ENCODE data around the gene SOX10. TPM values are rescaled to one million over a fixed set of nuclear protein-coding genes. Genes with fewer than 3 reads are reported as not detected.

The SOX10 gene
- total and polyA plus RNA-seq, 7 donors = 0.10 to 0.36 (median 0.18) TPM; not detected in 2

GRCh38 chr22:37972527-37972926 lies 11.8 kb downstream of the SOX10 start:
- no peaks in the 10 kb centered on the region for H3K4me1 ChIP-seq
- peaks cover 4 to 19% of the 10 kb centered on the region in 2 donors for H3K36me3 ChIP-seq (ENCODE audit: insufficient read depth in 1 of 2, low read depth in 1 of 2)
- no peak overlapping the region for H3K4me3 ChIP-seq
- no peaks in the 10 kb centered on the region for H3K27me3 ChIP-seq (ENCODE audit: insufficient read depth in 3 of 3, low read length in 2 of 3)
- H3K27ac ChIP-seq = no peak overlapping the region
- no peak for DNase-seq
- TF ChIP-seq, protein P1, sequence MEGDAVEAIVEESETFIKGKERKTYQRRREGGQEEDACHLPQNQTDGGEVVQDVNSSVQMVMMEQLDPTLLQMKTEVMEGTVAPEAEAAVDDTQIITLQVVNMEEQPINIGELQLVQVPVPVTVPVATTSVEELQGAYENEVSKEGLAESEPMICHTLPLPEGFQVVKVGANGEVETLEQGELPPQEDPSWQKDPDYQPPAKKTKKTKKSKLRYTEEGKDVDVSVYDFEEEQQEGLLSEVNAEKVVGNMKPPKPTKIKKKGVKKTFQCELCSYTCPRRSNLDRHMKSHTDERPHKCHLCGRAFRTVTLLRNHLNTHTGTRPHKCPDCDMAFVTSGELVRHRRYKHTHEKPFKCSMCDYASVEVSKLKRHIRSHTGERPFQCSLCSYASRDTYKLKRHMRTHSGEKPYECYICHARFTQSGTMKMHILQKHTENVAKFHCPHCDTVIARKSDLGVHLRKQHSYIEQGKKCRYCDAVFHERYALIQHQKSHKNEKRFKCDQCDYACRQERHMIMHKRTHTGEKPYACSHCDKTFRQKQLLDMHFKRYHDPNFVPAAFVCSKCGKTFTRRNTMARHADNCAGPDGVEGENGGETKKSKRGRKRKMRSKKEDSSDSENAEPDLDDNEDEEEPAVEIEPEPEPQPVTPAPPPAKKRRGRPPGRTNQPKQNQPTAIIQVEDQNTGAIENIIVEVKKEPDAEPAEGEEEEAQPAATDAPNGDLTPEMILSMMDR (IDR thresholded peaks at IDR 0.05) = no peak
- 38 to 63% (median 55%) methylated on average over 3 of the region's 3 CpGs for WGBS, 3 donors
- H3K9me3 ChIP-seq = no peaks in the 10 kb centered on the region
- no peak for ATAC-seq
- intact Hi-C loops (cut with DNase I) = no loop called here

GRCh38 chr22:37971475-37972434 lies 12.6 kb downstream of the SOX10 start:
- TF ChIP-seq, protein P1 (IDR thresholded peaks at IDR 0.05) = no peak
- Histone ChIP-seq H3K27ac (no peak overlapping the region), H3K27me3 (ENCODE audit: insufficient read depth in 3 of 3, low read length in 2 of 3) (no peaks in the 10 kb centered on the region), H3K36me3 (ENCODE audit: insufficient read depth in 1 of 2, low read depth in 1 of 2) (peaks cover 9 to 27% of the 10 kb centered on the region in 2 donors), H3K4me1 (no peaks in the 10 kb centered on the region), H3K4me3 (no peak overlapping the region), H3K9me3 (no peaks in the 10 kb centered on the region)
- no peak for DNase-seq
- no peak for ATAC-seq
- intact Hi-C loops (cut with DNase I) = no loop called here
- WGBS, 3 donors = 72 to 80% (median 78%) methylated on average over 7 of the region's 7 CpGs

GRCh38 chr22:37970864-37971263 lies 13.5 kb downstream of the SOX10 start:
- ATAC-seq = no peak
- no peak for DNase-seq
- H3K36me3 ChIP-seq (ENCODE audit: insufficient read depth in 1 of 2, low read depth in 1 of 2) = peaks cover 9 to 35% of the 10 kb centered on the region in 2 donors
- no peaks in the 10 kb centered on the region for H3K9me3 ChIP-seq
- 89 to 97% (median 96%) methylated on average over 4 of the region's 4 CpGs for WGBS, 3 donors
- H3K4me3 ChIP-seq = no peak overlapping the region
- H3K4me1 ChIP-seq = peaks cover 2% of the 10 kb centered on the region
- no peak overlapping the region for H3K27ac ChIP-seq
- H3K27me3 ChIP-seq (ENCODE audit: insufficient read depth in 3 of 3, low read length in 2 of 3) = no peaks in the 10 kb centered on the region
- TF ChIP-seq, protein P1 (IDR thresholded peaks at IDR 0.05) = no peak
- intact Hi-C loops (cut with DNase I) = no loop called here

DNA sequence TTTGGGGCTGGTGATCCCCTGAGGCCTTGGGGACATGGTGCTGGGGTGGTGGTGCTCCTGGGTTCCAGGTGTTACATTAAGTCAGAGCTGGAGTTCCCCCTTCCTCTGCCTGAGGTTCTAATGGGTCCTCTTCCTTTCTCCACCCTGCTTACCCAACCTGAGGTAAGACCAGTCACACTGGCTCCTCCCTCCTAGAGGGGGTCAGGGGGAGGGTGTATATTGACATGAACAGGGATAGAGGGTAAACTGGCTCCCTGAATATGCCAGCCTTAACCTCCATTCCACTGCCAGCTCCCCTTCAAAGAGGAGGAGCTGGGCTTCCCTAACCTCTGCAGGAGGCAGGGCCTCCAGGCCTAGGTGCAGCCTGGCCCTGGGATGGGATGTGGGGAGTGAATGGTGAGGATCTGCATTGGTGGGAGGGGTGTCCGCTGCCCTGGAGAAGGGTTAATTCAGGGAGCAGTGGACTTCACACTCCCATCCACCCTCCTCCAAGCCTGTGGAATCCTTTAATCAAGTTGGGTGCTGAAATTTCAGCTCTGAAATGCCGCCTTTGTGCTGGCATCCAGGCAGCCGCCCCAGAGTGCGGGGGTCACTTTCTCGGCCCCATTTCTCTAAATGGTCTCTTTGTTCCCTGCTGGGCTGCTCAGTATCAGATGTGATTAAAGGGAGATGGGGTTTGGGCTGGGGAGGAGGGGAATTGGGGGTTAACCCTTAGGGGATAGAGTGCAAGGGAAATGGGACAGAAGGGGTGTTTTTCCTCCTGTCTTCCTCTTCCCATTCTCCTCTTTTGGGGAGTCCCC lies 15.7 kb downstream of the SOX10 start:
- no peaks in the 10 kb centered on the region for H3K27me3 ChIP-seq (ENCODE audit: insufficient read depth in 3 of 3, low read length in 2 of 3)
- no peak overlapping the region for H3K4me3 ChIP-seq
- H3K36me3 ChIP-seq (ENCODE audit: insufficient read depth in 1 of 2, low read depth in 1 of 2) = peaks cover 9 to 38% of the 10 kb centered on the region in 2 donors
- no peak overlapping the region for H3K27ac ChIP-seq
- peaks cover 9% of the 10 kb centered on the region for H3K4me1 ChIP-seq
- DNase-seq (no peak), ATAC-seq (no peak)
- TF ChIP-seq, protein P1 (IDR thresholded peaks at IDR 0.05) = no peak
- intact Hi-C loops (cut with DNase I) = loop anchor here (5.0 to 10.0 kb wide), 2 partner anchors 151 to 154 kb away; no protein-coding TSS in a partner anchor
- 93 to 95% (median 93%) methylated on average over 5 of the region's 5 CpGs for WGBS, 3 donors
- H3K9me3 ChIP-seq = no peaks in the 10 kb centered on the region
